ENCODE data around the gene CYP4B1.
"Not testable (repeated sequence)": the region's sequence is repeated elsewhere in the genome, so short reads cannot be mapped to it uniquely, and the experiment has no call there.

Gene CYP4B1

DNA sequence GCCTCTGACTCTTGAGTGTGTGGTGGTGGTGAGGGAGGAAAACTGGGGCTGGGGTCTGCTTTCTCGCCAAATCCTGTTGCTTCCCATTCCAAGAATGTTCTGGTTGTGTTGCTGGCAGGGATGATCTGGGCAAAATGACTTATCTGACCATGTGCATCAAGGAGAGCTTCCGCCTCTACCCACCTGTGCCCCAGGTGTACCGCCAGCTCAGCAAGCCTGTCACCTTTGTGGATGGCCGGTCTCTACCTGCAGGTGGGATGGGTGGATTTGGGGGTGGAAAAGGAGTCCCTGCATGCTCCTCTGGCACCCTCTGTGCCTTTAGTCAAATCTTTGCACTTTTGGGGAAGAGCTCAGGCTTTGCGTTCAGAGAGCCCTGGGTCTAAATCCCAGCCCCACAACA, 18.1 kb downstream of the CYP4B1 start:
- DNase-seq, result no peak

DNA sequence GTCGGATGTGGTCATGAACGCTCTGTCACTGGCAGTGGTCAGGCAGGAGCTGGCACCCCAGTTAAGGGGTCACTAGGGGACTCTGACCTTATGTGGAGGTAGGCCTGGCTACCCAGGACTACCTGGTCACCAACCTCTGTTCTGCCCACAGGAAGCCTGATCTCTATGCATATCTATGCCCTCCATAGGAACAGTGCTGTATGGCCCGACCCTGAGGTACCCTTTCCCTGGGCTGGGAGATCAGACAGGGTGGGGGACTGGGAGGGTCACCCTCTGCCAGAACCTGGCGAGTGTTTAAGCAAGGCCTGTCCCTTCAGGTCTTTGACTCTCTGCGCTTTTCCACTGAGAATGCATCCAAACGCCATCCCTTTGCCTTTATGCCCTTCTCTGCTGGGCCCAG, 19.0 kb downstream of the CYP4B1 start:
- no peak for DNase-seq

DNA sequence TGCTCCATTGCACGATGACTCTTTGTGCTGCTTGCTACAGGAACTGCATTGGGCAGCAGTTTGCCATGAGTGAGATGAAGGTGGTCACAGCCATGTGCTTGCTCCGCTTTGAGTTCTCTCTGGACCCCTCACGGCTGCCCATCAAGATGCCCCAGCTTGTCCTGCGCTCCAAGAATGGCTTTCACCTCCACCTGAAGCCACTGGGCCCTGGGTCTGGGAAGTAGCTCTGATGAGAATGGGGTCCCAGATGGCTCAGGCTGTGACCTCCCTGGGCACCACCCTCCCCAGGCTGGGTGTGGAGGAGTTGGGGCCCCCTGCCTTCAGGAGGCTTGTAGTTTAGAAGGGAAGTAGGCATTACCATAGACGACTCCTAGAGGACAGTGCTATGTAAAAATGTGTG, 19.7 kb downstream of the CYP4B1 start:
- DNase-seq, result no peak

DNA sequence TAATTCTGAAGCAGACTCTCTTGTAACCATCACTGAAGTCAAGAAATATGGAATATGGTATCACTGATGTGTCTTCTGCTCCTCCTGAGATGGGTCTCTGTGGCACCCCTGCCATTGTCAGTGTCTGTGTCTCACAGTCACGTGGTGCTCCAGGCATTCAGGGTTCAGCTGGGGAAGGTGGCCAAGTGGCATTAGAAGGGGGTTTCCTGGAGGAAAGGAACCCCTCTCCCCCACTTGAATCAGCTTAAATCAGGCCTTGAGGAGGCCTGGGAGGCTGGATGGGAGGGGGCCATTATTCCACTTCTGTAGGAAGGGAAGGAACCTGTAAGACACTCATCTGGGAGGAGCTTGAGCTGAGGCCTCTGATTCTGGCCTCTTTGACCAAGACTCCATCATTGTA, 20.5 kb downstream of the CYP4B1 start:
- DNase-seq, result no peak

DNA sequence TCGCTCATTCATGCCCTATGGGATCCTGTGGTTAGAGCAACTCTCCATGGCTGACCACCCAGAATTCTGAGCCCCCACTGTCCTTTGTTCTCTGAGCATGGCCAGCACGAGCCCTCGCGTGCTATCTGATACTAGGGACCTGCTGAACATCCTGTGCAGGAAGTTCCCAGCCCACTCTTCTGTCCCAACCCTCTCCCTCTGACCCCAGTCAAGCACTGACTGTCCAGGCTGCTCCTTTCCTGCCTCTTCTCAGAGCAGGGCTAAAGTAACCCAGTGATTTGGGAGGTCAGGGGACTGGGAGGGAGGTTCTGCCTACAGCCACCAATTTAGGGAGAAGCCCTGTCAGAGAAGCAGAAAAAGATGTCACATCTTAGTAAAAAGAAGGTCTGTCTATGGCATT, 21.2 kb downstream of the CYP4B1 start:
- DNase-seq, result no peak

DNA sequence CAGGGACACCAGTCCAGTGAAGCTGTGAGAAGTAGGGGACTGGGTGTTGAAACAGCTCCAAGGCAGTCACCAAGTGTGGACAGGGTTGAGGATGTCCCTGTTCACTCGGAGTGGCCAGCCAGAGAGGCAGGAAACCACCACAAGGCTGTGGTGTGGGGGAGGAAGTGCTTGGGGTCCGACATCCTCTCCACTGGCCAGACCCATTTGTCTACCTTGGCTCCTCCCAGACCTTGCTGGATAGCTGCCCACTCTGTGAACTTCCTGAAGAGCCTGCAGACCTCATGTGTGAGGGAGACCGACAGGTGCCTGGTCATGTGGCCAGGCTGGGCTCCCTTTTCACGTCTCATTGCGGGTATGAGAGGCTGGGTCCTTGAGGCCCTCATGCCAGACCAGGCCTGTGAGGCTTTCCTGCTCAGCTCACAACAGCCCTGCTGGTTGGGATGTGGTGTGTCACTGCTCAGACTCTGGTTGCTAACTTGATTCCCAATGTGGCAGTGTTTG, 21.8 kb downstream of the CYP4B1 start:
- DNase-seq, result no peak

DNA sequence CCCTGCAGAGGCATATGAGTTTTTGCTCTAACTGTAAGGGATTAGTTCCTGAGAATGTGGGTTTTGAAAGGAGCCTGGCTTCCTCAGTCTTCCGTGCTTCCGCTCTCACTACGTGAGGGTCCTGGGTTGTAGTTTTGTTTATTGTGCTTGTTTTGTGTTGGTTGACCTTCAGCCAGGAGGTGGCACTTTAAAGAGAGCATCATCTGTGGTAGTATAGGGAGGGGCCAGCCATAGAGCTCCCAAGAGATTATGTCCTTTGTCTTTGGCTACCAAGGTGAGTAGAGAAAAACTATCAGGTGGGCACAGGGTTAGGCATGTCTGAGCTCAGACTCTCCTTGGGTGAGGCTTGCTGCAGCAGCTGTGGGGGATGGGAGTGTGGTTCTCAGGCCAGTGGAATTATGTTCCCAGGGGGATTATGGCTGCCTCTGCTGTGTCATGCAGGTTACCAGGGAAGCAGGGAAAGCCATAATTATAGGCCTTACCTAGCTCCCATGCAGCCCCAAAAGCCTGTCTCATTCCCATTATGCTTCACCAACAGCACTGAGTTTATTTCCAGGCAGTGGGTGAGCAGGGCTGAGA, 23.5 kb downstream of the CYP4B1 start:
- DNase-seq, result no peak

DNA sequence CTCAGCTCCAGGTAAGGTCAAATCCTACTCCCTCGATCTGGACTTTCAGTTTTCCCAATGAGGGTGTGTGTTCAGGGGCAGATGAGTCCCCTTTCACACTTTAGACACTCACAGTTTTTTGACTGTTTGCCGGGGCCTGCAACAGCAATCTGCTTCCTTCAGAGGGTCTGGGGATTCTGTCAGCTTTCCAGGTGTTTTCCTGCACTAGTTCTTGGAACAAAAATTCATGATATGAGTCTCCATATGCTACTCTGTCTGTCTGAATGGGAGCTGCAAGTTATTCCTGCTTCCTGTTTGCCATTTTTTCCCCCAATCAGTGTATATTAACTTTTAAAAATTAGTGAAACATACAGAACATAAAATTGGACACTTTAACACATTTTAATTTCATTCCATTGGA, 24.3 kb downstream of the CYP4B1 start:
- DNase-seq, result no peak

DNA sequence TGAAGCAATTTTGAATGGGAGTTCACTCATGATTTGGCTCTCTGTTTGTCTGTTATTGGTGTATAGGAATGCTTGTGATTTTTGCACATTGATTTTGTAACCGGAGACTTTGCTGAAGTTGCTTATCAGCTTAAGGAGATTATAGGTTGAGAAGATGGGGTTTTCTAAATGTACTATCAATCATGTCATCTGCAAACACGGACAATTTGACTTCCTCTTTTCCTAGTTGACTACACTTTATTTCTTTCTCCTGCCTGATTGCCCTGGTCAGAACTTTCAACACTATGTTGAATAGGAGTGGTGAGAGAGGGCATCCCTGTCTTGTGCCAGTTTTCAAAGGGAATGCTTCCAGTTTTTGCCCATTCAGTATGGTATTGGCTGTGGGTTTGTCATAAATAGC, 28.0 kb downstream of the CYP4B1 start:
- not testable (repeated sequence) for DNase-seq

DNA sequence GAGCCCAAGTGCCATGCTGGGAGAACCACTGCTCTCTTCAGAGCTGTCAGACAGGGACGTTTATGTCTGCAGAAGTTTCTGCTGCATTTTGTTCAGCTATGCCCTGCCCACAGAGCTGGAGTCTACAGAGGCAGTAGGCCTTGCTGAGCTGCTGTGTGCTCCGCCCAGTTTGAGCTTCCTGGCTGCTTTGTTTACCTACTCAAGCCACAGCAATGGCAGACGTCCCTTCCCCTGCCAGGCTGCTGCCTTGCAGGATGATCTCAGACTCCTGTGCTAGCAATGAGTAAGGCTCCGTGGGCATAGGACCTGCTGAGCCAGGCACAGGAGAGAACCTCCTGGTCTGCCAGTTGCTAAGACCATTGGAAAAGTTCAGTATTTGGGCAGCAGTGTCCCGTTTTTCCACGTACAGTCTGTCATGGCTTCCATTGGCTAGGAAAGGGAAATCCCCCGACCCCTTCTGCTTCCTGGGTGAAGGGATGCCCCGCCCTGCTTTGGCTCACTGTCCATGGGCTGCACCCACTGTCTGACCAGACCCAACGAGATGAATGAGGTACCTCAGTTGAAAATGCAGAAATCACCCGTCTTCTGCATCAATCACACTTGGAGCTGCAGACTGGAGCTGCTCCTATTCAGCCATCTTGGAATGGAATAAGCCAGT, 31.9 kb downstream of the CYP4B1 start:
- no peak for DNase-seq

DNA sequence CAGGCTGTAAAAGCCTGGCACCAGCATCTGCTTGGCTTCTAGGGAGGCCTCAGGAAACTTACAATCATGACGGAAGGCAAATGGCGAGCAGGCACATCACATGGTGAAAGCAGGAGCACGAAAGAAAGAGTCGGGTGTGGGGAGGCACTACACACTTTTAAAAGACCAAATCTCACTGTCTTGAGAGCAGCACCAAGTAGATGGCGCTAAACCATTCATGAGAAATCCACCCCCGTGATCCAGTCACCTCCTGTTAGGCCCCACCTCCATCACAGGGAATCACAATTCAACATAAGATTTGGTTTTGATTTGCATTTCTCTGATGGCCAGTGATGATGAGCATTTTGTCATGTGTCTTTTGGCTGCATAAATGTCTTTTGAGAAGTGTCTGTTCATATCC, 36.6 kb downstream of the CYP4B1 start:
- DNase-seq, result not testable (repeated sequence)

DNA sequence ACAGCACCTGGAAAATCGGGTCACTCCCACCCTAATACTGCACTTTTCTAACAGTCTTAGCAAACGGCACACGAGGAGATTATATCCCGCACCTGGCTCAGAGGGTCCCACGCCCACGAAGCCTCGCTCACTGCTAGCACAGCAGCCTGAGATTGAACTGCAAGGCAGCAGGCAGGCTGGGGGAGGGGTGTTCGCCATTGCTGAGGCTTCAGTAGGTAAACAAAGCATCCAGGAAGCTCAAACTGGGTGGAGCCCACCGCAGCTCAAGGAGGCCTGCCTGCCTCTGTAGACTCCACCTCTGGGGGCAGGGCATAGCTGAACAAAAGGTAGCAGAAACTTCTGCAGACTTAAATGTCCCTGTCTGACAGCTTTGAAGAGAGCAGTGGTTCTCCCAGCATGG, 47.5 kb downstream of the CYP4B1 start:
- DNase-seq, result not testable (repeated sequence)

DNA sequence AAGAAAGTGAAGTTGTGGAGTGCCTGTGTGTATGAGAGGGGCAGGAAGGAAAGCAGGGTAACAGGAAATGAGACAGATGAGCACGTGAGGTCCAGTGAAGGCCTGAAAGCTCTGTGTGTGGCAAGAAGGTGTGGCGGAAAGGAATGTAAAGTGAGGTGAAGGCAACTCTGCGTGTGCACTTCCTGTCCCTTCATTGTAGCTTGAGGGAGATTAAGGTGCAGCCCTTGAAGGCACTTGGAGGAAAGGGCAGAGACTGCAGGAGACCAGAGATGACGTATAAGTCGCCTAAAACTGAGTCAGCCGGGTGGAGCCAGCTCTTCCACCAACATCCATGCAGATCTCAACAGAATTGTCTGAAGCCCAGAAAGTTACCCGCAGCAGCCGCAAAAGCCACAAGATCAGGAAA, 58.8 kb downstream of the CYP4B1 start:
- not testable (repeated sequence) for DNase-seq

DNA sequence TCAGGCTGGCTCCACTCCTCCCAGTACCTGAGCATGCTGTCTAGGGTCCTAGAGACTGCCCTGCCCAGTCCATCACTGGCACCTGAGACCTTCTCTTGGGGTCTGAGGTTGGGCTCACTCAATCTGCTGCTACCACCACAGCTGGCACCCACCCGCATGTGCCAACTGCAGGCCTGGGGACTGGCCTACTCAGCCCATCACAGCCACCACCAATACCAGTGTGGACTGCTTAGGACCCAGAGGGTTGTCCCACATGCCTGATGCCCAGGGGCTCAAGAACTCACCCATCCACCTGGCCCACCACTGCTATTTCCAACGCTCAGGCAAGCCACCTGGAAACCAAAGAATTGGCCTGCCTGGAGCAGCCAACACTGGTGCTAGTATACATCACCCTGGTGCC, 63.5 kb downstream of the CYP4B1 start:
- DNase-seq, result no peak

Measured in NCI-H446 (cell line).